Trophoblast cell (in vitro differentiated cells and primary cell): ENCODE data around the gene DSCAM.
"Not testable (repeated sequence)": the region's sequence is repeated elsewhere in the genome, so short reads cannot be mapped to it uniquely, and the experiment has no call there.

Experiments used
- DNase-seq, 2 donors: peaks; one replicate each; pipeline ENCODE4 v3.0.0-alpha.2; 2016
- H2AFZ ChIP-seq: 2 replicates; pipeline ENCODE4 v1.6.1; 2013; ENCODE audit warnings: low read length, moderate library complexity, mild to moderate bottlenecking; ENCODE audit not compliant: insufficient read depth, poor library complexity
- H2AK5ac ChIP-seq: 2 replicates; pipeline ENCODE4 v1.6.1; 2013; ENCODE audit warnings: mild to moderate bottlenecking, low read length
- H2BK120ac ChIP-seq: 2 replicates; pipeline ENCODE4 v1.6.1; 2013; ENCODE audit warnings: low read length, mild to moderate bottlenecking, moderate library complexity; ENCODE audit not compliant: insufficient read depth, poor library complexity
- H2BK12ac ChIP-seq: 2 replicates; pipeline ENCODE4 v1.6.1; 2013; ENCODE audit warnings: mild to moderate bottlenecking, low read length, moderate library complexity
- H2BK5ac ChIP-seq: 2 replicates; pipeline ENCODE4 v1.6.1; 2013; ENCODE audit warnings: low read length, low read depth, moderate library complexity, mild to moderate bottlenecking; ENCODE audit not compliant: poor library complexity
- H3K14ac ChIP-seq: 2 replicates; pipeline ENCODE4 v1.6.1; 2013; ENCODE audit warnings: mild to moderate bottlenecking, low read length
- H3K18ac ChIP-seq: 2 replicates; pipeline ENCODE4 v1.6.1; 2013; ENCODE audit warnings: mild to moderate bottlenecking, low read length
- H3K23ac ChIP-seq: 2 replicates; pipeline ENCODE4 v1.6.1; 2013; ENCODE audit warnings: low read length
- H3K27ac ChIP-seq: 2 replicates; pipeline ENCODE4 v1.5.1; 2013; ENCODE audit warnings: low read depth, mild to moderate bottlenecking, inconsistent platforms, low read length, moderate library complexity
- H3K27me3 ChIP-seq: 2 replicates; pipeline ENCODE4 v1.6.1; 2013; ENCODE audit warnings: inconsistent platforms, mild to moderate bottlenecking, low read length, moderate library complexity; ENCODE audit not compliant: insufficient read depth
- H3K36me3 ChIP-seq, 2 experiments: 1 replicate in 1 of 2; 2 replicates in 1 of 2; pipeline ENCODE4 v1.6.1; 2013; ENCODE audit warnings: low read length in 2 of 2, mild to moderate bottlenecking in 2 of 2, moderate library complexity in 1 of 2; ENCODE audit not compliant: insufficient read depth in 2 of 2, control insufficient read depth in 1 of 2
- H3K4ac ChIP-seq: 2 replicates; pipeline ENCODE4 v1.6.1; 2013; ENCODE audit warnings: low read depth, mild to moderate bottlenecking, low read length, moderate library complexity
- H3K4me1 ChIP-seq, 2 experiments: 1 replicate in 1 of 2; 2 replicates in 1 of 2; pipeline ENCODE4 v1.6.1; 2013; ENCODE audit warnings: low read length in 2 of 2, mild to moderate bottlenecking in 2 of 2, moderate library complexity in 1 of 2; ENCODE audit not compliant: insufficient read depth in 2 of 2, control insufficient read depth in 1 of 2
- H3K4me2 ChIP-seq: 2 replicates; pipeline ENCODE4 v1.6.1; 2013; ENCODE audit warnings: inconsistent platforms, mild to moderate bottlenecking, low read length, moderate library complexity
- H3K4me3 ChIP-seq: 2 replicates; pipeline ENCODE4 v1.5.1; 2013; ENCODE audit warnings: mild to moderate bottlenecking, low read depth, low read length, inconsistent platforms
- H3K79me1 ChIP-seq: one replicate; pipeline ENCODE4 v1.6.1; 2013; ENCODE audit warnings: low read length
- H3K79me2 ChIP-seq: 2 replicates; pipeline ENCODE4 v1.6.1; 2013; ENCODE audit warnings: low read length, mild to moderate bottlenecking; ENCODE audit not compliant: control insufficient read depth, insufficient read depth, poor library complexity
- H3K9ac ChIP-seq: 2 replicates; pipeline ENCODE4 v1.6.1; 2013; ENCODE audit warnings: mild to moderate bottlenecking, low read length
- H3K9me3 ChIP-seq: 2 replicates; pipeline ENCODE4 v1.6.1; 2013; ENCODE audit warnings: low read depth, mild to moderate bottlenecking, control low read depth, inconsistent platforms, low read length; ENCODE audit not compliant: insufficient read depth
- H4K12ac ChIP-seq: 2 replicates; pipeline ENCODE4 v1.6.1; 2013; ENCODE audit warnings: low read depth, mild to moderate bottlenecking, low read length, moderate library complexity
- H4K8ac ChIP-seq: 2 replicates; pipeline ENCODE4 v1.6.1; 2013; ENCODE audit warnings: low read depth, mild to moderate bottlenecking, low read length, moderate library complexity
- H4K91ac ChIP-seq: one replicate; pipeline ENCODE4 v1.6.1; 2013; ENCODE audit warnings: low read depth, mild to moderate bottlenecking, low read length, moderate library complexity
- WGBS: extraction: QIAGEN DNeasy Blood & Tissue Kit; methylation state at CpG from one replicate; pipeline ENCODE4 v1.1.7; 2013; ENCODE audit warnings: missing lambda C conversion rate; ENCODE audit not compliant: insufficient read length, insufficient coverage; ENCODE audit errors: extremely low coverage; 5-methylcytosine and 5-hydroxymethylcytosine counted together

DSCAM gene

GRCh38 chr21:40186045-40186444 lies 660.9 kb downstream of the DSCAM start:
- DNase-seq, result no peak
- H2BK5ac ChIP-seq, result no peak overlapping the region
- H2AK5ac ChIP-seq, result no peak overlapping the region
- H3K27me3 ChIP-seq, result no peaks in the 10 kb centered on the region
- no peak overlapping the region for H3K4me2 ChIP-seq
- H3K4me1 ChIP-seq, result no peaks in the 10 kb centered on the region
- no peaks in the 10 kb centered on the region for H3K79me2 ChIP-seq
- H3K36me3 ChIP-seq, result no peaks in the 10 kb centered on the region
- no peak overlapping the region for H3K4me3 ChIP-seq
- H3K4ac ChIP-seq, result no peak overlapping the region
- H3K9ac ChIP-seq, result no peak overlapping the region
- no peak overlapping the region for H3K14ac ChIP-seq
- H3K79me1 ChIP-seq, result no peaks in the 10 kb centered on the region
- H3K18ac ChIP-seq, result no peak overlapping the region
- no peak overlapping the region for H2AFZ ChIP-seq
- H2BK12ac ChIP-seq, result no peak overlapping the region
- no peak overlapping the region for H2BK120ac ChIP-seq
- no peak overlapping the region for H3K27ac ChIP-seq
- peaks cover 2% of the 10 kb centered on the region for H3K9me3 ChIP-seq
- no peak overlapping the region for H4K12ac ChIP-seq
- no CpG with 5 or more reads among the region's 6 CpGs for WGBS
- H4K8ac ChIP-seq, result no peak overlapping the region
- no peak overlapping the region for H4K91ac ChIP-seq
- no peak overlapping the region for H3K23ac ChIP-seq

- no peak overlapping the region for H2BK5ac ChIP-seq
- DNase-seq, result no peak
- H3K18ac ChIP-seq, result no peak overlapping the region
- no CpG with 5 or more reads among the region's 8 CpGs for WGBS
- H3K9me3 ChIP-seq, result peaks cover 5% of the 10 kb centered on the region
- H3K4me1 ChIP-seq, result no peaks in the 10 kb centered on the region
- no peak overlapping the region for H2AFZ ChIP-seq
- no peak overlapping the region for H3K27ac ChIP-seq
- peak overlapping the region; percentile 19 for H3K9ac ChIP-seq
- H3K27me3 ChIP-seq, result no peaks in the 10 kb centered on the region
- H3K79me2 ChIP-seq, result no peaks in the 10 kb centered on the region
- no peak overlapping the region for H2BK12ac ChIP-seq
- H4K91ac ChIP-seq, result no peak overlapping the region
- no peak overlapping the region for H4K8ac ChIP-seq
- no peak overlapping the region for H3K4me2 ChIP-seq
- H3K4ac ChIP-seq, result no peak overlapping the region
- H4K12ac ChIP-seq, result no peak overlapping the region
- no peaks in the 10 kb centered on the region for H3K36me3 ChIP-seq
- no peak overlapping the region for H3K23ac ChIP-seq
- H2BK120ac ChIP-seq, result no peak overlapping the region
- no peak overlapping the region for H2AK5ac ChIP-seq
- peak overlapping the region; percentile 59 for H3K4me3 ChIP-seq
- no peak overlapping the region for H3K14ac ChIP-seq
- H3K79me1 ChIP-seq, result no peaks in the 10 kb centered on the region
Measured at GRCh38 chr21:40185208-40185607, 661.8 kb downstream of the DSCAM start.

GRCh38 chr21:40182491-40182890 lies 664.5 kb downstream of the DSCAM start:
- not testable (repeated sequence) for H4K91ac ChIP-seq, H3K23ac ChIP-seq, DNase-seq

GRCh38 chr21:40179166-40179565 lies 667.8 kb downstream of the DSCAM start:
- H2AK5ac ChIP-seq, result no peak overlapping the region
- H3K4me3 ChIP-seq, result no peak overlapping the region
- WGBS, result no CpG with 5 or more reads among the region's 5 CpGs
- H4K12ac ChIP-seq, result no peak overlapping the region
- H3K4me1 ChIP-seq, result no peaks in the 10 kb centered on the region
- H3K27ac ChIP-seq, result no peak overlapping the region
- no peaks in the 10 kb centered on the region for H3K79me2 ChIP-seq
- H4K91ac ChIP-seq, result no peak overlapping the region
- no peak overlapping the region for H3K4me2 ChIP-seq
- H2BK120ac ChIP-seq, result no peak overlapping the region
- H3K27me3 ChIP-seq, result no peaks in the 10 kb centered on the region
- no peak overlapping the region for H3K4ac ChIP-seq
- H2BK5ac ChIP-seq, result no peak overlapping the region
- H3K18ac ChIP-seq, result no peak overlapping the region
- H2BK12ac ChIP-seq, result no peak overlapping the region
- H2AFZ ChIP-seq, result no peak overlapping the region
- no peak for DNase-seq
- no peaks in the 10 kb centered on the region for H3K36me3 ChIP-seq
- H4K8ac ChIP-seq, result no peak overlapping the region
- H3K14ac ChIP-seq, result no peak overlapping the region
- no peak overlapping the region for H3K9ac ChIP-seq
- H3K9me3 ChIP-seq, result peaks cover 9% of the 10 kb centered on the region
- H3K23ac ChIP-seq, result no peak overlapping the region
- H3K79me1 ChIP-seq, result no peaks in the 10 kb centered on the region

More at GRCh38 chr21:40182491-40182890, 664.5 kb downstream of the DSCAM start:
- H3K18ac ChIP-seq, H3K27ac ChIP-seq, H2BK5ac ChIP-seq, H3K79me2 ChIP-seq, H3K4me2 ChIP-seq, H3K27me3 ChIP-seq, H3K36me3 ChIP-seq, H3K9me3 ChIP-seq, H2AK5ac ChIP-seq, H2BK120ac ChIP-seq, H2BK12ac ChIP-seq, H3K14ac ChIP-seq, H3K9ac ChIP-seq, H3K4ac ChIP-seq, H2AFZ ChIP-seq, H4K12ac ChIP-seq, H3K4me3 ChIP-seq, H4K8ac ChIP-seq, H3K79me1 ChIP-seq, H3K4me1 ChIP-seq: not testable (repeated sequence)
- no CpG with 5 or more reads among the region's 19 CpGs for WGBS
